B cell (primary cell): ENCODE data around the gene SLC28A3. TPM values are rescaled to one million over a fixed set of nuclear protein-coding genes. Genes with fewer than 3 reads are reported as not detected.

Experiments
- ATAC-seq: fragments of 200-7000 bp; cut with Tn5 transposase; one replicate; pipeline ENCODE4 v1.10.0; 2021; ENCODE audit warnings: low read depth, mild to moderate bottlenecking, moderate number of reproducible peaks, moderate library complexity
- CTCF ChIA-PET: fragments of 350-600 bp; sonication (Branson Sonifier 250); formaldehyde crosslinking; loops from one replicate; lab custom pipeline; 2021; ENCODE audit warnings: antibody characterized with exemption, inconsistent platforms; lab: Charles Lee
- POLR2A ChIA-PET: fragments of 350-600 bp; sonication (Branson Sonifier 250); formaldehyde crosslinking; loops from one replicate; lab custom pipeline; 2021; ENCODE audit warnings: antibody characterized with exemption; lab: Charles Lee
- DNase-seq: peaks from one replicate; pipeline ENCODE4 v3.0.0; 2013
- H2AFZ ChIP-seq: 2 replicates; pipeline ENCODE4 v1.6.1; 2012; ENCODE audit warnings: mild to moderate bottlenecking, low read depth, low read length; ENCODE audit not compliant: insufficient read depth, poor library complexity, severe bottlenecking
- H3K27ac ChIP-seq, 2 donors: 1 replicate in 1 of 2; 2 replicates in 1 of 2; pipeline ENCODE4 v1.5.1; 2012 to 2013; ENCODE audit warnings: low read length in 2 of 2, mild to moderate bottlenecking in 2 of 2, moderate library complexity in 1 of 2
- H3K27me3 ChIP-seq, 4 experiments: fragments of 200-600 bp in 1 of 4; sonication (generic) in 1 of 4; replicated peaks in 1 of 4; 1 replicate in 2 of 4; 2 replicates in 2 of 4; pipeline versions ENCODE4 v1.6.1 to v1.7.0; 2013 to 2016; ENCODE audit warnings: low read length in 3 of 4, mild to moderate bottlenecking in 2 of 4, mixed read lengths in 1 of 4, moderate library complexity in 1 of 4; ENCODE audit not compliant: insufficient read depth in 4 of 4, control insufficient read depth in 3 of 4; ENCODE audit errors: control extremely low read depth in 1 of 4
- H3K36me3 ChIP-seq, 2 experiments: replicated peaks in 1 of 2; 1 replicate in 1 of 2; 2 replicates in 1 of 2; pipeline versions ENCODE4 v1.6.1 to v1.7.1; 2013; ENCODE audit warnings: low read length in 1 of 2; ENCODE audit not compliant: insufficient read depth in 2 of 2, control insufficient read depth in 1 of 2; ENCODE audit errors: control extremely low read depth in 1 of 2, extremely low read depth in 1 of 2
- H3K4me1 ChIP-seq, 2 donors: fragments of 200-600 bp in 1 of 2; sonication (generic) in 1 of 2; 1 replicate in 1 of 2; 2 replicates in 1 of 2; pipeline versions ENCODE4 v1.5.1 to v1.6.1; 2013 to 2017; ENCODE audit warnings: low read length in 2 of 2; ENCODE audit not compliant: control insufficient read depth in 2 of 2, insufficient read depth in 2 of 2
- H3K4me2 ChIP-seq: replicated peaks from 2 replicates; pipeline ENCODE3; 2012; ENCODE audit warnings: mild to moderate bottlenecking, low read depth, low read length; ENCODE audit not compliant: poor library complexity, severe bottlenecking
- H3K4me3 ChIP-seq, 5 experiments: fragments of 200-600 bp in 1 of 5; sonication (generic) in 1 of 5; 1 replicate in 3 of 5; 2 replicates in 2 of 5; pipeline versions ENCODE4 v1.5.1 to v1.7.0; 2011 to 2016; ENCODE audit warnings: low read length in 4 of 5, mild to moderate bottlenecking in 4 of 5, low read depth in 2 of 5, control low read depth in 1 of 5, moderate library complexity in 1 of 5; ENCODE audit not compliant: insufficient read depth in 1 of 5; ENCODE audit errors: control extremely low read depth in 1 of 5, extremely low read depth in 1 of 5
- H3K79me2 ChIP-seq: fragments of 200-600 bp; sonication (generic); one replicate; pipeline ENCODE4 v1.6.0; 2016; ENCODE audit warnings: low read length; ENCODE audit not compliant: control insufficient read depth, insufficient read depth
- H3K9ac ChIP-seq: fragments of 200-600 bp; sonication (generic); 2 replicates; pipeline ENCODE4 v1.6.1; 2017; ENCODE audit warnings: mild to moderate bottlenecking, low read length, moderate library complexity
- H3K9me3 ChIP-seq, 3 donors: one replicate each; pipeline versions ENCODE4 v1.6.1 to v1.7.1; 2013; ENCODE audit warnings: low read length in 2 of 3; ENCODE audit not compliant: control insufficient read depth in 2 of 3, insufficient read depth in 1 of 3; ENCODE audit errors: control extremely low read depth in 1 of 3
- H4K20me1 ChIP-seq: 2 replicates; pipeline ENCODE4 v1.6.0; 2012; ENCODE audit warnings: mild to moderate bottlenecking, low read length; ENCODE audit not compliant: insufficient read depth, control insufficient read depth, poor library complexity, severe bottlenecking
- H3K27ac Mint-ChIP-seq: one replicate; pipeline ENCODE4 v1.8.0; 2021; ENCODE audit warnings: mixed read lengths
- H3K27me3 Mint-ChIP-seq: one replicate; pipeline ENCODE4 v1.8.0; 2021; ENCODE audit warnings: mixed read lengths
- H3K4me1 Mint-ChIP-seq: one replicate; pipeline ENCODE4 v1.8.0; 2021; ENCODE audit warnings: mixed read lengths
- H3K4me3 Mint-ChIP-seq: one replicate; pipeline ENCODE4 v1.8.0; 2021; ENCODE audit warnings: mixed read lengths
- H3K9me3 Mint-ChIP-seq: one replicate; pipeline ENCODE4 v1.8.0; 2022; ENCODE audit warnings: mixed read lengths; ENCODE audit not compliant: insufficient read depth
- EZH2 ChIP-seq: IDR thresholded peaks from 2 replicates; pipeline ENCODE4 v1.6.1; 2012; ENCODE audit warnings: borderline replicate concordance, low read depth, mild to moderate bottlenecking, moderate library complexity, low read length; ENCODE audit not compliant: insufficient read depth, poor library complexity, severe bottlenecking
- WGBS: methylation state at CpG from one replicate; pipeline ENCODE4 v1.1.5; 2013; ENCODE audit warnings: missing lambda C conversion rate; ENCODE audit not compliant: insufficient coverage; 5-methylcytosine and 5-hydroxymethylcytosine counted together
- intact Hi-C: fragments of 100-400 bp; cut with micrococcal nuclease; formaldehyde crosslinking; loops from one replicate; pipeline ENCODE4 v1.10.0; 2022
- polyA plus RNA-seq: library from polyadenylated mRNA; depleted of rRNA; stranded (reverse); fragments of >200 nt; gene quantifications from 2 replicates; pipeline ENCODE4 v1.2.3, GENCODE V29; 2012
- total RNA-seq, 2 donors: library from RNA; stranded (reverse); fragments of 120-200 nt in 1 of 2; gene quantifications; 1 replicate in 1 of 2; 2 replicates in 1 of 2; pipeline versions ENCODE4 v1.2.3 to v1.2.4, GENCODE V29; 2013 to 2022
- TF ChIP-seq, protein P1 (sequence below): fragments of 200-600 bp; IDR thresholded peaks from one replicate; pipeline ENCODE4 v1.8.0; 2022; ENCODE audit warnings: antibody characterized with exemption, mild to moderate bottlenecking

SLC28A3 gene
- total and polyA plus RNA-seq, 2 donors (not counting 1 experiment from before 2014, with no cell fraction given), result not detected

DNA sequence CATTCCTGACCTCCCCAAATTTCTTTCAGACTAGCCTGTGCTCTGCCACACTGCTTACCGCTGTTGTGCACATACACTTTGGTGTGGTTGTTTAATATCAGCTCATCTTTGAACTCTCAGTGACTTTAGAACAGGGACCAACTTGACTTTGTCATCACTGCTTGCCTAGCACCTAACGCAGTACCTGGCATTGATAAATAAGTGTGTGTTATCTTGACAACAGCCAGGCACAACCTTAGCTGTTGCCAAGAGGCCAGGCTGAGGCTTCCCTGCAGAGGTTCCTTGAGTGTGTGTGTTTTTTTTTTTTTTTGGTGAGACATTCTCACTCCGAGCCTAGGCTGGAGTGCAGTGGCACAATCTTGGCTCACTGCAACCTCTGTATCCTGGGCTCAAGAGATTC, 41.0 kb upstream of the SLC28A3 start:
- peaks cover 14% of the 10 kb centered on the region for H3K27me3 Mint-ChIP-seq
- no peak for TF ChIP-seq EZH2
- TF ChIP-seq, protein P1, sequence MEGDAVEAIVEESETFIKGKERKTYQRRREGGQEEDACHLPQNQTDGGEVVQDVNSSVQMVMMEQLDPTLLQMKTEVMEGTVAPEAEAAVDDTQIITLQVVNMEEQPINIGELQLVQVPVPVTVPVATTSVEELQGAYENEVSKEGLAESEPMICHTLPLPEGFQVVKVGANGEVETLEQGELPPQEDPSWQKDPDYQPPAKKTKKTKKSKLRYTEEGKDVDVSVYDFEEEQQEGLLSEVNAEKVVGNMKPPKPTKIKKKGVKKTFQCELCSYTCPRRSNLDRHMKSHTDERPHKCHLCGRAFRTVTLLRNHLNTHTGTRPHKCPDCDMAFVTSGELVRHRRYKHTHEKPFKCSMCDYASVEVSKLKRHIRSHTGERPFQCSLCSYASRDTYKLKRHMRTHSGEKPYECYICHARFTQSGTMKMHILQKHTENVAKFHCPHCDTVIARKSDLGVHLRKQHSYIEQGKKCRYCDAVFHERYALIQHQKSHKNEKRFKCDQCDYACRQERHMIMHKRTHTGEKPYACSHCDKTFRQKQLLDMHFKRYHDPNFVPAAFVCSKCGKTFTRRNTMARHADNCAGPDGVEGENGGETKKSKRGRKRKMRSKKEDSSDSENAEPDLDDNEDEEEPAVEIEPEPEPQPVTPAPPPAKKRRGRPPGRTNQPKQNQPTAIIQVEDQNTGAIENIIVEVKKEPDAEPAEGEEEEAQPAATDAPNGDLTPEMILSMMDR, result no peak
- no peak overlapping the region for H3K27ac Mint-ChIP-seq
- Histone ChIP-seq H3K4me1 (no peaks in the 10 kb centered on the region), H3K4me3 (no peak overlapping the region), H3K9ac (no peak overlapping the region), H3K27ac (no peak overlapping the region), H3K4me2 (no peak overlapping the region), H3K9me3 (no peaks in the 10 kb centered on the region), H3K79me2 (no peaks in the 10 kb centered on the region), H2AFZ (no peak overlapping the region), H4K20me1 (no peaks in the 10 kb centered on the region), H3K27me3 (no peaks in the 10 kb centered on the region), H3K36me3 (no peaks in the 10 kb centered on the region)
- no peaks in the 10 kb centered on the region for H3K9me3 Mint-ChIP-seq
- 100% methylated on average over 3 of the region's 3 CpGs for WGBS
- ChIA-PET CTCF (interaction anchor here (0.9 kb wide), 1 partner anchor 16 kb away, joined by 4 read pairs; no protein-coding TSS in a partner anchor), POLR2A (no interaction called here)
- no peak for DNase-seq
- H3K4me3 Mint-ChIP-seq, result no peak overlapping the region
- H3K4me1 Mint-ChIP-seq, result no peaks in the 10 kb centered on the region
- intact Hi-C loops, result no loop called here
- no peak for ATAC-seq

DNA sequence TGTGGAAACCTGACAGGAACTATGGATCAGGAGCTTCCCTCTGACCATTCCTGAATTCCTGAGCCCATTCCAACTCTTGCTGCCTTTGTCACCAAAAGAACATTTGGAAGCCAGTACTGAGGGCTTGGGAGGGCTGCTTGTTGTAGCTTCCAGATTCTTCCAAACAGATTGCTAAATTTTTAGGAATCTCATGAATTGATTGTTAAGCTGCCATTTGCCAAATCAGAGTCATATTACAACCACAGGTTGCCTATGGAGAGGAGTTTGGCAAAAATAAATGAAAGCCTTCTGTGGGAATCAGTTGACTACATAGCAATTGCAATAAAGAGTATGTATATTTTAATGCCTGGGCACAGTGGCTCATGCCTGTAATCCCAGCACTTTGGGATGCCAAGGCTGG, 39.2 kb upstream of the SLC28A3 start:
- no peak overlapping the region for H3K4me3 ChIP-seq
- no peaks in the 10 kb centered on the region for H4K20me1 ChIP-seq
- H3K4me3 Mint-ChIP-seq, result no peak overlapping the region
- TF ChIP-seq, protein P1, result peak; percentile 1
- no peak for TF ChIP-seq EZH2
- H3K27me3 ChIP-seq, result no peaks in the 10 kb centered on the region
- H3K9me3 Mint-ChIP-seq, result no peaks in the 10 kb centered on the region
- no peak overlapping the region for H2AFZ ChIP-seq
- no peaks in the 10 kb centered on the region for H3K36me3 ChIP-seq
- POLR2A ChIA-PET, result no interaction called here
- intact Hi-C loops, result no loop called here
- H3K4me1 ChIP-seq, result no peaks in the 10 kb centered on the region
- H3K27ac Mint-ChIP-seq, result no peak overlapping the region
- peaks cover 14% of the 10 kb centered on the region for H3K27me3 Mint-ChIP-seq
- H3K9me3 ChIP-seq, result no peaks in the 10 kb centered on the region
- no peaks in the 10 kb centered on the region for H3K4me1 Mint-ChIP-seq
- no peak overlapping the region for H3K4me2 ChIP-seq
- H3K27ac ChIP-seq, result no peak overlapping the region
- no peaks in the 10 kb centered on the region for H3K79me2 ChIP-seq
- CTCF ChIA-PET, result no interaction called here
- no peak overlapping the region for H3K9ac ChIP-seq
- DNase-seq (no peak), ATAC-seq (no peak)
